Heart right ventricle (tissue), 16 donors: ENCODE results near the gene MXRA7. TPM values are rescaled to one million over a fixed set of nuclear protein-coding genes. Genes with fewer than 3 reads are reported as not detected.

Experiments
- ATAC-seq, 8 donors: fragments of 200-7000 bp; cut with Tn5 transposase; one replicate each; pipeline ENCODE4 v1.9.1; 2020; ENCODE audit warnings: mild to moderate bottlenecking in 8 of 8, moderate library complexity in 8 of 8, moderate number of reproducible peaks in 1 of 8
- DNase-seq, 2 donors: peaks; one replicate each; pipeline ENCODE4 v3.0.0-alpha.2; 2020
- H3K27ac ChIP-seq, 10 donors: fragments of 200-600 bp; sonication (generic) in 2 of 10; one replicate each; pipeline versions ENCODE4 v1.5.0 to v1.8.0; 2020 to 2022; ENCODE audit warnings: mild to moderate bottlenecking in 3 of 10
- H3K27me3 ChIP-seq, 7 donors: fragments of 200-600 bp; one replicate each; pipeline ENCODE4 v1.8.0; 2021 to 2022; ENCODE audit warnings: mild to moderate bottlenecking in 2 of 7
- H3K36me3 ChIP-seq, 9 donors: fragments of 200-600 bp; sonication (generic) in 1 of 9; one replicate each; pipeline versions ENCODE4 v1.5.0 to v1.8.0; 2020 to 2022; ENCODE audit warnings: mild to moderate bottlenecking in 2 of 9
- H3K4me1 ChIP-seq, 9 donors: fragments of 200-600 bp; sonication (generic) in 1 of 9; one replicate each; pipeline versions ENCODE4 v1.5.0 to v1.8.0; 2020 to 2022; ENCODE audit warnings: mild to moderate bottlenecking in 4 of 9
- H3K4me3 ChIP-seq, 10 donors: fragments of 200-600 bp; sonication (generic) in 2 of 10; one replicate each; pipeline versions ENCODE4 v1.5.0 to v1.8.0; 2020 to 2022; ENCODE audit warnings: mild to moderate bottlenecking in 7 of 10, moderate library complexity in 2 of 10
- H3K9me3 ChIP-seq, 11 donors: fragments of 200-600 bp in 10 of 11; sonication (generic) in 2 of 11; one replicate each; pipeline versions ENCODE4 v1.5.0 to v1.8.0; 2013 to 2022; ENCODE audit warnings: mild to moderate bottlenecking in 2 of 11, control low read depth in 1 of 11, moderate library complexity in 1 of 11
- WGBS, 2 donors: extraction: QIAGEN DNeasy Blood & Tissue Kit; methylation state at CpG; one replicate each; pipeline ENCODE4 v1.1.7; 2013; ENCODE audit warnings: inconsistent platforms in 1 of 2; 5-methylcytosine and 5-hydroxymethylcytosine counted together
- intact Hi-C, 10 donors: fragments of 100-400 bp; cut with DNase I; formaldehyde crosslinking; loops; one replicate each; pipeline versions ENCODE4 v1.11.1 to v1.14.2; 2022
- polyA plus RNA-seq, 2 donors: library from polyadenylated mRNA; stranded (reverse); fragments of 200-250 nt; gene quantifications; one replicate each; pipeline ENCODE4 v1.2.3, GENCODE V29; 2013
- total RNA-seq, 10 donors: library from RNA; stranded (reverse); fragmentation: NEBNext Ultra II Directional in 3 of 10; extraction: Animal tissue kit (Norgen Biotek cat#: 25700) in 3 of 10; gene quantifications; one replicate each; pipeline versions ENCODE4 v1.2.1 to v1.2.4, GENCODE V29; 2021 to 2023
- TF ChIP-seq, protein P1 (sequence below), 9 donors: fragments of 200-600 bp; sonication (generic) in 2 of 9; IDR thresholded peaks; one replicate each; pipeline versions ENCODE4 v1.5.0 to v1.8.0; 2021 to 2022; ENCODE audit warnings: antibody characterized with exemption in 9 of 9, mild to moderate bottlenecking in 5 of 9, moderate library complexity in 1 of 9
- donor health status: Arrhythmogenic right ventricular cardiomyopathy.
- donor health status: ischemic (EF 13 %, LVEDD 7.1; RV severe dilation, severe dysfunction).
- donor health status: healthy with polysubstance abuse.
- donor health status: DM: no; HTN: yes; CAD: no.
- donor health status: DM: no; HTN: no; CAD: no.
- donor health status: ischemic (EF 25% LVEDD 6.9; RV normal size, moderate dysfunction).
- donor health status: ischemic (EF 25% LVEDD 5.7; RV mildly dilated, moderate dysfunction).
- donor health status: healthy.
- donor health status: DM: yes; HTN: yes; CAD: no.
- donor health status: Ischemic cardiomyopathy.
- donor health status: ischemic (EF 35%, LVEDD 5.7; RV mildly dilated, moderate dysfunction).
- donor health status: nonischemic (EF 11% LVEDD 7.7; RV severe dilation, severe dysfunction).
- donor health status: DM: yes; HTN: yes; CAD: no.
- donor health status: PGD.
- donor health status: ischemic (EF 29% LVEDD 5.4; RV normal size, mild dysfunction).
- donor health status: nonischemic (EF 23%, LVEDD 6.1; RV moderate dilation, normal function).

Gene MXRA7
- total and polyA plus RNA-seq, 12 donors = 121 to 586 (median 413) TPM

DNA sequence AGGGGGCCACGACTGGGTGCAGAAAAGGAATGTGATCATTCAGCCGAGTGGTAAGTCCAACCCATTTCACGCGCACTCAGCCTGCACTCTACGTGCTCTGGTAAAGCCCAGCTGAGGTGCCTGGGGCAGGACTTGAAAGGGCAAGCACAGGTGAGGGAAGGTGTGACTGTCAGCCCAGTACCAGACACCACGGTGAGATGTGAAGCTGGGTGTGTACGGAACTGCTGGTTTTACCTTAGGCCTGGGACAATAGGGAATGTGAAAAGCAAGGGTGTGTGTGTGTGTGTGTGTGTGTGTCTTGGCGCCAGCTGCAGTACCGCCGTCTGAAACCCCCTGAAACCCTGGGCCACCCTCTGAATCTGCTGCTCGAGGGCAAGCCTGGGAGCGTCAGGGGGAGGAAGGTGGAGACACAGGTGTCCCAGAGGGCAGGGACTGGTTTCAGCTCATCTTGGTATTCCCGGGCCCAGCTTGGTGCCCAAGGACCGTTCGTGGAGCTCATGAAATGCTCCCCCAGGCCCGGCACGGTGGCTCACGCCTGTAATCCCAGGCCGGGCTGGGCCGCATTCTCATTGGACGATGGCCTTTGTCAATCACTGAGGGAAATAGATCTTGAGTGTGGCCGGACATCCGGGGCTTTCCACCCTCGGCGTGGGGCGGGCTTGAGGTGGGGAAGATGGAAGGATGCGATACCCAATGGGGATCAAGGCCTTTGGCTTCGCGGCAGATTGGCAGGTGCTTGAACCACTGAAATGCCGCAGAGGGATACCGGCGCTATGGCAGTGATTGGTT lies 39.4 kb downstream of the MXRA7 start:
- ATAC-seq (peak; percentile 96 to 99 (median 98)), DNase-seq (peak; percentile 99 to 100)
- peaks cover 3 to 26% (median 21%) of the 10 kb centered on the region in 9 donors for H3K4me1 ChIP-seq
- no peaks in the 10 kb centered on the region for H3K9me3 ChIP-seq
- peaks cover 0 to 20% (median 0%) of the 10 kb centered on the region in 9 donors for H3K36me3 ChIP-seq
- peak overlapping the region; percentile 29 to 92 (median 64) for H3K4me3 ChIP-seq
- WGBS, 2 donors = 15 to 16% methylated on average over 31 to 32 of the region's 32 CpGs
- TF ChIP-seq, protein P1, sequence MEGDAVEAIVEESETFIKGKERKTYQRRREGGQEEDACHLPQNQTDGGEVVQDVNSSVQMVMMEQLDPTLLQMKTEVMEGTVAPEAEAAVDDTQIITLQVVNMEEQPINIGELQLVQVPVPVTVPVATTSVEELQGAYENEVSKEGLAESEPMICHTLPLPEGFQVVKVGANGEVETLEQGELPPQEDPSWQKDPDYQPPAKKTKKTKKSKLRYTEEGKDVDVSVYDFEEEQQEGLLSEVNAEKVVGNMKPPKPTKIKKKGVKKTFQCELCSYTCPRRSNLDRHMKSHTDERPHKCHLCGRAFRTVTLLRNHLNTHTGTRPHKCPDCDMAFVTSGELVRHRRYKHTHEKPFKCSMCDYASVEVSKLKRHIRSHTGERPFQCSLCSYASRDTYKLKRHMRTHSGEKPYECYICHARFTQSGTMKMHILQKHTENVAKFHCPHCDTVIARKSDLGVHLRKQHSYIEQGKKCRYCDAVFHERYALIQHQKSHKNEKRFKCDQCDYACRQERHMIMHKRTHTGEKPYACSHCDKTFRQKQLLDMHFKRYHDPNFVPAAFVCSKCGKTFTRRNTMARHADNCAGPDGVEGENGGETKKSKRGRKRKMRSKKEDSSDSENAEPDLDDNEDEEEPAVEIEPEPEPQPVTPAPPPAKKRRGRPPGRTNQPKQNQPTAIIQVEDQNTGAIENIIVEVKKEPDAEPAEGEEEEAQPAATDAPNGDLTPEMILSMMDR (IDR thresholded peaks at IDR 0.05) = no peak
- H3K27me3 ChIP-seq = no peaks in the 10 kb centered on the region
- intact Hi-C loops = loop anchor here in 5 of 10 donors (5.0 to 10.0 kb wide), 3 partner anchors 36 to 53 kb away; partner anchors contain the start of genes MXRA7 (in 2 of the 5), JMJD6 (in 1 of the 5) and METTL23 (in 1 of the 5)
- H3K27ac ChIP-seq = peak overlapping the region; percentile 70 to 95 (median 89)

GRCh38 chr17:76670718-76671122 lies 40.0 kb downstream of the MXRA7 start:
- Histone ChIP-seq H3K4me1 (peaks cover 3 to 26% (median 21%) of the 10 kb centered on the region in 9 donors), H3K4me3 (peak overlapping the region in 2 of 10 donors; percentile 60 to 80), H3K27ac (peak overlapping the region; percentile 37 to 95 (median 88)), H3K9me3 (no peaks in the 10 kb centered on the region), H3K27me3 (no peaks in the 10 kb centered on the region), H3K36me3 (peaks cover 0 to 14% (median 0%) of the 10 kb centered on the region in 9 donors)
- TF ChIP-seq, protein P1 (IDR thresholded peaks at IDR 0.05) = no peak
- no peak for ATAC-seq
- intact Hi-C loops = loop anchor here in 5 of 10 donors (5.0 to 10.0 kb wide), 3 partner anchors 37 to 54 kb away; partner anchors contain the start of genes MXRA7 (in 2 of the 5), JMJD6 (in 1 of the 5) and METTL23 (in 1 of the 5)
- WGBS, 2 donors = 58 to 63% methylated on average over 9 of the region's 9 CpGs
- DNase-seq = no peak

DNA sequence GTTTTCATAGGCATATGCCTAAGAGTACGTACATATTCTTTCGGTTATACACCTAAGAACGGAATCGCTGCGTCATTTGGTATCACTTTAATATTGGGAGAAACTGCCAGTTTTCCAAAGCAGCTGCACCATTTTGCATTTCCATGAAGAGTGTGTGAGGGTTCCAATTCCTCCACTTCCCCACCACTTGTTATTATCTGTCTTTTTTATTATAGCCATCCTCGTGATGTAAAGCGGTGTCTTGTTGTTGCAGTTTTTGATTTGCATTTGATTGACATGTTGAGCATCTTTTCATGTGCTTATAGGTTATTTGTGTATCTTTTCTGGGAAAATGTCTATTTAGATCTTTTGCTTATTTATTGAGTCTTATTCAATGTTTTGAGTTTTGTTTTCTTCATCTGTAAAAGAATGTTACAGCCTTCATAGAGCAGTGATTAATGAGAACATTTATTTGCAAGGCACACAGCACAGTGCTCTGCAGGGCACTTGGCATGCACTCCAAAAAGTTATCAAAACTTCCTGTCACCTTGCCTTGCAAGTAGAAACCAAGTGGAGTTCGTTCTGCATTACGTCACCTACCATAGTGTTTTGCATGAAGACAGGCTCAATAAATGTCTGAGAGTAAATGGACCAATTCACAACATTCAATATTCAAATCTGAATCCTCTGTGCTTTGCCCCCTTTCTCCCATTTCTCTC lies 40.6 kb downstream of the MXRA7 start:
- Histone ChIP-seq H3K4me3 (no peak overlapping the region), H3K4me1 (peaks cover 3 to 26% (median 21%) of the 10 kb centered on the region in 9 donors), H3K27me3 (no peaks in the 10 kb centered on the region), H3K9me3 (no peaks in the 10 kb centered on the region), H3K36me3 (peaks cover 0 to 11% (median 0%) of the 10 kb centered on the region in 9 donors), H3K27ac (peak overlapping the region in 9 of 10 donors; percentile 78 to 95 (median 89))
- WGBS, 2 donors = 83 to 87% methylated on average over 9 of the region's 9 CpGs
- TF ChIP-seq, protein P1 (IDR thresholded peaks at IDR 0.05) = no peak
- intact Hi-C loops = loop anchor here in 5 of 10 donors (5.0 to 10.0 kb wide), 3 partner anchors 37 to 55 kb away; partner anchors contain the start of genes MXRA7 (in 2 of the 5), JMJD6 (in 1 of the 5) and METTL23 (in 1 of the 5)
- DNase-seq = no peak
- peak in 1 of 8 donors; percentile 24 for ATAC-seq
